OCI-LY3 (cell line): ENCODE results near the gene COTL1.

Source experiments
- CTCF ChIP-seq: fragments of 200-600, 300-600 bp; sonication (generic); IDR thresholded peaks from 2 replicates; pipeline ENCODE4 v1.5.1; 2014; ENCODE audit warnings: antibody characterized with exemption, low read length, low read depth
- EZH2phosphoT487 ChIP-seq: fragments of 200-600 bp; shearing (Covaris generic); IDR thresholded peaks from 2 replicates; pipeline ENCODE4 v1.6.1; 2018; ENCODE audit warnings: antibody characterized with exemption, mixed run types, low read depth

GRCh38 chr16:84550096-84550495, 67.8 kb downstream of the COTL1 start:
- TF ChIP-seq EZH2phosphoT487 = no peak
- TF ChIP-seq CTCF = no peak
